GM21367 (cell line): ENCODE measurements around the gene CMTM7.
A peak's percentile ranks its signal among the peaks of the same experiment; 100 is the strongest.
"Not testable (repeated sequence)": the region's sequence is repeated elsewhere in the genome, so short reads cannot be mapped to it uniquely, and the experiment has no call there.

Source experiments
- ATAC-seq: cut with Tn5 transposase; IDR thresholded peaks from one replicate; pipeline ENCODE4 v1.9.1; 2021; ENCODE audit not compliant: unreplicated experiment

The CMTM7 gene

GRCh38 chr3:32456429-32457130, 64.9 kb downstream of the CMTM7 start:
- ATAC-seq, result no peak

GRCh38 chr3:32457971-32458471, 66.4 kb downstream of the CMTM7 start:
- ATAC-seq, result no peak

GRCh38 chr3:32459450-32459849, 67.8 kb downstream of the CMTM7 start:
- ATAC-seq, result no peak

- ATAC-seq, result peak; percentile 82
Measured at GRCh38 chr3:32460031-32460749, 68.5 kb downstream of the CMTM7 start.

- not testable (repeated sequence) for ATAC-seq
Measured at GRCh38 chr3:32460817-32461496, 69.3 kb downstream of the CMTM7 start.

- ATAC-seq, result not testable (repeated sequence)
Measured at GRCh38 chr3:32462191-32462986, 70.7 kb downstream of the CMTM7 start.

GRCh38 chr3:32463415-32463814, 71.8 kb downstream of the CMTM7 start:
- not testable (repeated sequence) for ATAC-seq

GRCh38 chr3:32464726-32465125, 73.1 kb downstream of the CMTM7 start:
- ATAC-seq, result not testable (repeated sequence)

- not testable (repeated sequence) for ATAC-seq
Measured at GRCh38 chr3:32466808-32467207, 75.2 kb downstream of the CMTM7 start.

- peak; percentile 73 for ATAC-seq
Measured at GRCh38 chr3:32467333-32468070, 75.8 kb downstream of the CMTM7 start.

GRCh38 chr3:32469151-32469874, 77.7 kb downstream of the CMTM7 start:
- peak; percentile 4 for ATAC-seq

- ATAC-seq, result no peak
Measured at GRCh38 chr3:32470362-32470761, 78.7 kb downstream of the CMTM7 start.

GRCh38 chr3:32471246-32471645, 79.6 kb downstream of the CMTM7 start:
- ATAC-seq, result no peak

GRCh38 chr3:32472151-32472550, 80.5 kb downstream of the CMTM7 start:
- not testable (repeated sequence) for ATAC-seq

- ATAC-seq, result no peak
Measured at GRCh38 chr3:32474201-32474600, 82.5 kb downstream of the CMTM7 start.

- ATAC-seq, result no peak
Measured at GRCh38 chr3:32480604-32481003, 89.0 kb downstream of the CMTM7 start.

- no peak for ATAC-seq
Measured at GRCh38 chr3:32481791-32482631, 90.4 kb downstream of the CMTM7 start.

- no peak for ATAC-seq
Measured at GRCh38 chr3:32482693-32483092, 91.0 kb downstream of the CMTM7 start.

GRCh38 chr3:32483772-32484171, 92.1 kb downstream of the CMTM7 start:
- no peak for ATAC-seq
